PC-3 (cell line): ENCODE data around the gene SLC18A2.

Experiments
- CTCF ChIP-seq: fragments of 300-600 bp; sonication (generic); conservative IDR thresholded peaks from 2 replicates; pipeline ENCODE4 v1.5.1; 2017; ENCODE audit warnings: antibody characterized with exemption, low read depth, mild to moderate bottlenecking, low read length
- EZH2 ChIP-seq: fragments of 300-600 bp; sonication (generic); IDR thresholded peaks from one replicate; pipeline ENCODE4 v1.6.1; 2017; ENCODE audit warnings: antibody characterized with exemption, mild to moderate bottlenecking, low read length; ENCODE audit not compliant: unreplicated experiment

GRCh38 chr10:117253908-117254307 lies 13.0 kb downstream of the SLC18A2 start:
- no peak for TF ChIP-seq CTCF
- TF ChIP-seq EZH2 = no peak
